ENCODE measurements around the gene IFI27.
"Not testable (repeated sequence)": the region's sequence is repeated elsewhere in the genome, so short reads cannot be mapped to it uniquely, and the experiment has no call there.

The IFI27 gene

DNA sequence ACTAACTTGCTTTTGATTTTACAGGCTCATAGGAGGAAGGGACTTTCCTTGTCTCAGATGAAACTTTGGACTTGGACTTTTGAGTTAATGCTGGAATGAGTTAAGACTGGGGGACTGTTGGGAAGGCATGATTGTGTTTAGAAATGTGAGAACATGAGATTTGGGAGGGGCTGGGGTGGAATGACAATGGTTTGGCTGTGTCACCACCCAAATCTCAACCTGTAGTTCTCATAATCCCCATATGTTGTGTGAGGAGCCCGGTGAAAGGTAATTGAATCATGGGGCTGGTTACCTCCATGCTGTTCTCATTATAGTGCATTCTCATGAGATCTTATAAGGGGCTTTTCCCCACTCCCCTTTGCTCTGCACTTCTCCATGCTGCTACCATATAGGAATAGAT, 45.6 kb downstream of the IFI27 start:
- DNase-seq (ENCODE audit: low read depth), result not testable (repeated sequence)

DNA sequence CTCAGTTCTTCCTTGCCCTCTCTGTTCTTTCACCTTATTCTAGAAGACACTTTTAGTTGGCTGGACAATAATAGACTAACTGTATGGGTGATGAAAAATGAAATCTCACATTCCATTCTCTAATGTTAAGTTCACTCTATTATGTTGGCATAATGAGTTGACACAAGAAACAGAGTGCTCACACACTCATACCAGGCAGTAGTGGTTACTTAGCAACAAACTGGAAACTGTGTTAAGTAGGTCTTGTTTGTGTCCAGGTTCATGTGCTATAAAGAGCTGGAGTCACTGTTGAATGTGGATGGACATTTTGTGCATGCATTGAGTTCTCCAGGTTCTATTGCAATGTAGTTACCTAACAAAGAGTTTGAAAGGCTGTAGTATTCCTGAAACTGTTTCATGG, 46.7 kb downstream of the IFI27 start:
- no peak for DNase-seq (ENCODE audit: low read depth)

DNA sequence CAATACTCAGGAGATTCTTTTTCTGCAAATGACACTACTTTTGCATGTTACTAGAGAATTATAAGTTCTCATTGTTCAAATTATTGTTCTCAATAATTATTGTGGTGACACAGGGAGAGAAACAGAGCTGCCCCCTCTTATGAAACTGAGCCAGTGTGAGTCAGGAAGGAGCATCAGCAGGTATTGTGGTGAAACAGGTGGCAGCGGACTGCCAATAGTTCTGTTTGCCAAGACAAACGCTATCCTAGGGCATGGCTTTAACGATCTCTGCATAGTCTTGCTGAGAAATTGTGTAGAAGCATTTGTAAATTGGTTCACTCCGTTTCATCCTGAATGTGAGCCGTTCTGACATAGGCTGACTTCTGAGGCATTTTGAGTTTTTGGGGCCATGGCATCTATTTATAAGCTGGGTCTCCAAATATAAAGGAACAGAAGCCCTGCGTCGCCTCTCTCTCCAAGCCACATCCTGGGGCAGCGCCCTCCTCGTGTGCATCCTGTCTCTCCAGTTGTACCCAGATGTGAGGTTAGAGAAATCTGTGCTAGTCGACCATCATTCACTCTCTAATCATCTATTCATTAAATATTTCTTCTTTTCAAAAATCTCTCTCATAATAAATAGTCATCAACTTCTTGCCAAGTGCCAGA, 47.8 kb downstream of the IFI27 start:
- no peak for DNase-seq (ENCODE audit: low read depth)

DNA sequence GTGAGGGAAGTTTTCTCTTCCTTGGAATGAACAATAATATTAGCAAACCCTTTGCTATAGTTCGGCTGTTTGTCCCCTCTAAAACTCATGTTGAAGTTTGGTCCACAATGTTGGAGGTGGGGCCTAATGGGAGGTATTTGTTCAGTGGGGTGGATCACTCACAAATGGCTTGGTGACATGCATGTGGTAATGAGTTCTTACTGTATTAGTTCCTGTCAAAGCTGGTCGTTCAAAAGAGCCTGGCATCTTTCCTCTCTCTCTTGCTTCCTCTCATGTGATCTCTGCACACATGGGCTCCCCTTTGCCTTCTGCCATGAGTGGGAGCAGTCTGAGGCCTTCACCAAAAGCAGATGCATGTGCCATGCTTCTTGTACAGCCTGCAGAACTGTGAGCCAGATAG, 50.5 kb downstream of the IFI27 start:
- DNase-seq (ENCODE audit: low read depth), result no peak

DNA sequence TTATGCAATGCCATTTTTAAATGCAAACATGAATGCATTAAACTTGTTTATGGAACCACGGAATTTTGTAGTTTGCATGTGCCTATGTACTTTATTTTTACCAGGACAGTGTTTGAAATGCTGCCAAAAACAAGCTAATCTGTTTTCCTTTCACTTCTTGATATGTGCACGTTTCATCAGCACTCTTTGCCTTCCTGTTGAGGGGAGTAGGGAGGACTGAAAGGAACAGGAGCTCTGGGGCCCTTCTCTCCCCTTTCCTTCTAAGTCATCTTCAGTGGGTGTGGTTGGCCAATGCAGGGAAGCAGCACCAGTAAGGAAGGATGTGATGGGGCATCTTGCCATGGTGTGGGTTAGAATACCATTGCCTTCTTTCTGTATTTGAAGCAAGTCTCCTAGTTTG, 51.4 kb downstream of the IFI27 start:
- no peak for DNase-seq (ENCODE audit: low read depth)

DNA sequence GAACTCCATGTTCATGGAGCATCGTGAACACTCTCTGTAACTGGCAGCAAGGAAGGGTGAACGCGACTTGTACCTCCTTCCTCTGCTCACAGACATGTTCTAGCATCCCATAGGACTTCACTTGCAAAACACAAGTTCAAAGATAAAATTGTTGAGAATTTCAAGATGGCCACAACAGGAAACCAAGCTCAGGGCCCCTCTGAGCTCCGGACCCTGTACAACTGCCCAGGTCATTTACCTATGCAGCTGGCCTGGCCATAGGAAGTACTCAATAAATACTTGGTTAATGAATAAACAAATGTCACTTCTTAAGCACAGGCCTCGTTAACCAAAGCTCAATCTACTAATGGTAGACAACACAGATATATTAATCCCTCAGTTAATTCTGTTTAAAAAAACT, 51.9 kb downstream of the IFI27 start:
- no peak for DNase-seq (ENCODE audit: low read depth)

DNA sequence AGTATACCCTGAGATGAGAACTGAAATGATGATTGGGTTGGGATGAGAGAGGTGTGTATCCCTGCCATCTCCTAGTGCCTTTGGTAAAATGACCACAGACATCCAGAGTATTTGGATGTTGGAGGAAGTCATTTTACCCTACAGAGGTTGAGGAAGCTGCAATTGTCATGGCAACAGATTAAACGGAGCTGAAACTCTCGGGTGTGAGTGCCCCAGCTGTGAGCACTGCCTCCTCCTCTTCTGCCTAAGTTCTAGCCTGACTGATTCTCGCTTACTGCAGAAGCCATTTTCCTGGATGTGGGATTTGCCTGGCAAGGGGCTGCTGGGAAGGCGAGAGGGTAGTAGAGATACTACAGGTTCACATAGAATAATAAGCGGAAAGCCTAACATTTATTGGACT, 53.3 kb downstream of the IFI27 start:
- no peak for DNase-seq (ENCODE audit: low read depth)

DNA sequence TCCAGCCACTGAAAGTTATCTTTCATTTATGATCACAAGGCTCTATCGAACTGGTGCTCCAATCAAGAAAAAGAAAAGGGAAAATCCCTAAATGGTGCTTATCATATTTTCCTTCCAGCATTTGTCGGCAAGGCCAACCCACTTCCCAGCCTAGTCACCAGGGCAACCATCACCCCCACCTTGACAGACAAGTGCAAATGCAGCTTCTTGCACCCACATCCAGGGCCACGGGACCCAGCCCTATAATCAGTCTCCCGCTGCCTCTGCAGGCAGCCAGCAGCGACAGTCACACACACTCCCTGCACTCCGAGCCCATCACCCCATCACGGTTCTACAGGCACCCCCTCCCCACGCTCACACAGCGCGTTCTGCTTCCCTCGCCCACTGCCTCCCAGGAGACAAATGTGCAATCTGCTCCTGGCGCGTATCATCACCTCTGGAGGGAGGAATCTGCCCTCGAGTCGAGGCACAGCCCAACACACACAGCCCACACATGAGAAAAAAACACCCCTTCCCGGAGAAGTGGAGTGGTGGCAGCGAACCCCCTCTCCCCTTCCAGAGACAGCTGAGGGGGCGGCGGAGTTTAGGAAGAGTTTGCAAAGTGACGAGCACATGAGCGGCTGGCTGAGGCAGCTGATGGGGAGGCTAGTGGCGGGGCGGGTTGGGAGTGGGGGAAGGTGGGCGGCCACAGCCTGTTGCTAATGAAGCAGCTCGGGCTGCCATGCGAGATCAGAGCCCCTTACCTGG, 54.3 kb downstream of the IFI27 start:
- DNase-seq (ENCODE audit: low read depth), result no peak

DNA sequence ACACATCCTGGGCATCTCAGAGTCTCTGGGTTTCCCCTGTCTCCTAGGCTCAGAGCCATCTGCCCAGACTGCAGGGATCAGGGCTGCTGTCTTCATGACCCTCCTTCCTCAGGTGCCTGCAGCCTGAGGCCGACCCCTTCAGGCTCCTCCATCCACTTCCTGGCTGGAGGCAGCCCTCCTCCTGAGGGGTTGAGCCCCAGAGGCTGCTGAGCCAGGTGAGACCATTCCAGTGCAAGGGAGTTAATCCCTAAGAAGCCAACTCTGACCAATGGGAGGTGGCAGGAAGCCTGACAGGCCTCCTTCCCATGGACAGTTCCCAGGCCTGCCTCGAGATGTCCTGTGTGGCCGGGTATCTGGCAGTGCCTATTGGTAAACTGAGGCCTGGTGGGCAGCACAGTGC, 55.2 kb downstream of the IFI27 start:
- DNase-seq (ENCODE audit: low read depth), result no peak
